DMS53 (cell line): ENCODE measurements around the gene TM9SF4.
"Not testable (repeated sequence)": the region's sequence is repeated elsewhere in the genome, so short reads cannot be mapped to it uniquely, and the experiment has no call there.

ENCODE experiments used
- DNase-seq: peaks from one replicate; lab custom pipeline; 2025; lab: John Stamatoyannopoulos, UW

Gene TM9SF4

GRCh38 chr20:32091888-32092346 lies 17.6 kb upstream of the TM9SF4 start:
- DNase-seq: peak; percentile 90

GRCh38 chr20:32098786-32099185 lies 10.7 kb upstream of the TM9SF4 start:
- no peak for DNase-seq

- no peak for DNase-seq
Measured at GRCh38 chr20:32108814-32109391, 611 bp upstream of the TM9SF4 start.

GRCh38 chr20:32110173-32110704 lies 725 bp downstream of the TM9SF4 start:
- peak; percentile 63 for DNase-seq

GRCh38 chr20:32110727-32111126 lies 1.2 kb downstream of the TM9SF4 start:
- no peak for DNase-seq

GRCh38 chr20:32111156-32111686 lies 1.7 kb downstream of the TM9SF4 start:
- no peak for DNase-seq

- DNase-seq: no peak
Measured at GRCh38 chr20:32111753-32112152, 2.2 kb downstream of the TM9SF4 start.

- no peak for DNase-seq
Measured at GRCh38 chr20:32112841-32113240, 3.3 kb downstream of the TM9SF4 start.

- DNase-seq: no peak
Measured at GRCh38 chr20:32113591-32114260, 4.2 kb downstream of the TM9SF4 start.

- DNase-seq: no peak
Measured at GRCh38 chr20:32114305-32114960, 4.9 kb downstream of the TM9SF4 start.

GRCh38 chr20:32115211-32115767 lies 5.8 kb downstream of the TM9SF4 start:
- no peak for DNase-seq

- no peak for DNase-seq
Measured at GRCh38 chr20:32116079-32116521, 6.6 kb downstream of the TM9SF4 start.

- DNase-seq: not testable (repeated sequence)
Measured at GRCh38 chr20:32116796-32117195, 7.3 kb downstream of the TM9SF4 start.

- DNase-seq: not testable (repeated sequence)
Measured at GRCh38 chr20:32118427-32118826, 8.9 kb downstream of the TM9SF4 start.

- no peak for DNase-seq
Measured at GRCh38 chr20:32119734-32120133, 10.2 kb downstream of the TM9SF4 start.

GRCh38 chr20:32121908-32122307 lies 12.4 kb downstream of the TM9SF4 start:
- not testable (repeated sequence) for DNase-seq

- DNase-seq: no peak
Measured at GRCh38 chr20:32123088-32123487, 13.6 kb downstream of the TM9SF4 start.

GRCh38 chr20:32124916-32125454 lies 15.5 kb downstream of the TM9SF4 start:
- DNase-seq: no peak

- no peak for DNase-seq
Measured at GRCh38 chr20:32125506-32125905, 16.0 kb downstream of the TM9SF4 start.

- DNase-seq: no peak
Measured at GRCh38 chr20:32126919-32127318, 17.4 kb downstream of the TM9SF4 start.

GRCh38 chr20:32127347-32127746 lies 17.8 kb downstream of the TM9SF4 start:
- DNase-seq: no peak

- no peak for DNase-seq
Measured at GRCh38 chr20:32128167-32128566, 18.7 kb downstream of the TM9SF4 start.
